Measurements from ENCODE around the gene HNF1B.

- TF ChIP-seq POLR2AphosphoS5 (IDR thresholded peaks at IDR 0.05; ENCODE audit: low read depth, low read length) (no peak), PAX5 (IDR thresholded peaks at IDR 0.05; ENCODE audit: insufficient read depth, low read length, severe bottlenecking) (no peak)
Observed at GRCh38 chr17:37708008-37708615, 36.7 kb downstream of the HNF1B start.
